ENCODE data around the gene DUOX2.
"Not testable (repeated sequence)": the region's sequence is repeated elsewhere in the genome, so short reads cannot be mapped to it uniquely, and the experiment has no call there.

Gene DUOX2

GRCh38 chr15:45101749-45102148 is 12.2 kb downstream of the DUOX2 start:
- no peak for DNase-seq (ENCODE audit: low read depth in 2 of 2)

GRCh38 chr15:45100884-45101625 is 12.9 kb downstream of the DUOX2 start:
- no peak for DNase-seq (ENCODE audit: low read depth in 2 of 2)

- DNase-seq (ENCODE audit: low read depth in 2 of 2) = no peak
These were observed 14.3 kb downstream of the DUOX2 start for GRCh38 chr15:45099549-45100165.

GRCh38 chr15:45097466-45097865 is 16.5 kb downstream of the DUOX2 start:
- no peak for DNase-seq (ENCODE audit: low read depth in 2 of 2)

GRCh38 chr15:45095661-45096060 is 18.3 kb downstream of the DUOX2 start:
- DNase-seq (ENCODE audit: low read depth in 2 of 2) = no peak

- no peak for DNase-seq (ENCODE audit: low read depth in 2 of 2)
These were observed 19.6 kb downstream of the DUOX2 start for GRCh38 chr15:45094358-45094730.

GRCh38 chr15:45093622-45094357 is 20.2 kb downstream of the DUOX2 start:
- no peak for DNase-seq (ENCODE audit: low read depth in 2 of 2)

- no peak for DNase-seq (ENCODE audit: low read depth in 2 of 2)
These were observed 21.0 kb downstream of the DUOX2 start for GRCh38 chr15:45093013-45093412.

- DNase-seq (ENCODE audit: low read depth in 2 of 2) = no peak
These were observed 22.4 kb downstream of the DUOX2 start for GRCh38 chr15:45091576-45091975.

GRCh38 chr15:45091161-45091560 is 22.8 kb downstream of the DUOX2 start:
- no peak for DNase-seq (ENCODE audit: low read depth in 2 of 2)

GRCh38 chr15:45089712-45090373 is 24.1 kb downstream of the DUOX2 start:
- no peak for DNase-seq (ENCODE audit: low read depth in 2 of 2)

GRCh38 chr15:45088801-45089711 is 24.9 kb downstream of the DUOX2 start:
- DNase-seq (ENCODE audit: low read depth in 2 of 2) = no peak

GRCh38 chr15:45087513-45087912 is 26.5 kb downstream of the DUOX2 start:
- no peak for DNase-seq (ENCODE audit: low read depth in 2 of 2)

- no peak for DNase-seq (ENCODE audit: low read depth in 2 of 2)
These were observed 29.8 kb downstream of the DUOX2 start for GRCh38 chr15:45084163-45084562.

- DNase-seq (ENCODE audit: low read depth in 2 of 2) = no peak
These were observed 30.7 kb downstream of the DUOX2 start for GRCh38 chr15:45083223-45083622.

- not testable (repeated sequence) for DNase-seq (ENCODE audit: low read depth in 2 of 2)
These were observed 31.6 kb downstream of the DUOX2 start for GRCh38 chr15:45082412-45082811.

- not testable (repeated sequence) for DNase-seq (ENCODE audit: low read depth in 2 of 2)
These were observed 33.4 kb downstream of the DUOX2 start for GRCh38 chr15:45080593-45080992.

GRCh38 chr15:45079628-45080246 is 34.2 kb downstream of the DUOX2 start:
- DNase-seq (ENCODE audit: low read depth in 2 of 2) = not testable (repeated sequence)

- DNase-seq (ENCODE audit: low read depth in 2 of 2) = not testable (repeated sequence)
These were observed 34.8 kb downstream of the DUOX2 start for GRCh38 chr15:45079201-45079600.

GRCh38 chr15:45077391-45077790 is 36.6 kb downstream of the DUOX2 start:
- not testable (repeated sequence) for DNase-seq (ENCODE audit: low read depth in 2 of 2)

All from activated CD4-positive, alpha-beta T cell treated with anti-CD3 and anti-CD28 coated beads for 24 hours (primary cell).